Mesothelial cell of epicardium (in vitro differentiated cells): Measurements from ENCODE around the gene NFKBIA. TPM values are rescaled to one million over a fixed set of nuclear protein-coding genes. Genes with fewer than 3 reads are reported as not detected.

ENCODE experiments used
- DNase-seq, 2 experiments: peaks; one replicate each; pipeline ENCODE4 v3.0.0; 2021; ENCODE audit warnings: low spot score in 2 of 2; ENCODE audit not compliant: unreplicated experiment in 2 of 2
- H3K27ac Mint-ChIP-seq: 2 replicates; pipeline ENCODE4 v1.8.0; 2021; ENCODE audit warnings: mixed read lengths
- H3K27me3 Mint-ChIP-seq: 2 replicates; pipeline ENCODE4 v1.8.0; 2021; ENCODE audit warnings: low read depth, mixed read lengths
- H3K36me3 Mint-ChIP-seq: 2 replicates; pipeline ENCODE4 v1.8.0; 2021; ENCODE audit warnings: mixed read lengths
- H3K4me1 Mint-ChIP-seq: 2 replicates; pipeline ENCODE4 v1.8.0; 2021; ENCODE audit warnings: mixed read lengths
- H3K4me3 Mint-ChIP-seq: 2 replicates; pipeline ENCODE4 v1.8.0; 2021; ENCODE audit warnings: mild to moderate bottlenecking, moderate library complexity, mixed read lengths
- H3K9me3 Mint-ChIP-seq: 2 replicates; pipeline ENCODE4 v1.8.0; 2021; ENCODE audit warnings: mixed read lengths
- total RNA-seq: library from RNA; stranded (reverse); gene quantifications from 3 replicates; pipeline ENCODE4 v1.2.1, GENCODE V29; 2021
- TF ChIP-seq, protein P1 (sequence below): fragments of 200-600 bp; sonication (generic); IDR thresholded peaks from one replicate; pipeline ENCODE4 v1.5.0; 2021; ENCODE audit warnings: antibody characterized with exemption; ENCODE audit not compliant: unreplicated experiment

NFKBIA gene
- total RNA-seq, 1 donor from 2014 or later, result 196 TPM

DNA sequence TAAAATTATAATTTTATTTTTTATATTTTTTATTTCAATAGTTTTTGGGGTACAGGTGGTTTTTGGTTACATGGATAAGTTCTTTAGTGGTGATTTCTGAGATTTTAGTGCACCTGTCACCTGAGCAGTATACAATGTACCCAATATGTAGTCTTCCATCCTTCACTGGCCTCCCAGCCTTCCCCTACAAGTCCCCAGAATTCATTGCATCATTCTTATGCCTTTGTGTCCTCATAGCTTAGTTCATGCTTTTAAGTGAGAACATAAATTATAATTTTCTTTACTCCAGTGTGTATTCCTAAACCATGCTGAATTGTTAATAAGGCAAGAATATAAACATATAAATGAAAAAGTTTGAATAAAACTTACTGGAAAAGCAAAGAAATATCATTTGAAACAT is 19.1 kb upstream of the NFKBIA start:
- no peak overlapping the region for H3K27ac Mint-ChIP-seq
- no peaks in the 10 kb centered on the region for H3K36me3 Mint-ChIP-seq
- no peak overlapping the region for H3K4me3 Mint-ChIP-seq
- H3K4me1 Mint-ChIP-seq, result peaks cover 2% of the 10 kb centered on the region
- H3K27me3 Mint-ChIP-seq, result peaks cover 3% of the 10 kb centered on the region
- TF ChIP-seq, protein P1, sequence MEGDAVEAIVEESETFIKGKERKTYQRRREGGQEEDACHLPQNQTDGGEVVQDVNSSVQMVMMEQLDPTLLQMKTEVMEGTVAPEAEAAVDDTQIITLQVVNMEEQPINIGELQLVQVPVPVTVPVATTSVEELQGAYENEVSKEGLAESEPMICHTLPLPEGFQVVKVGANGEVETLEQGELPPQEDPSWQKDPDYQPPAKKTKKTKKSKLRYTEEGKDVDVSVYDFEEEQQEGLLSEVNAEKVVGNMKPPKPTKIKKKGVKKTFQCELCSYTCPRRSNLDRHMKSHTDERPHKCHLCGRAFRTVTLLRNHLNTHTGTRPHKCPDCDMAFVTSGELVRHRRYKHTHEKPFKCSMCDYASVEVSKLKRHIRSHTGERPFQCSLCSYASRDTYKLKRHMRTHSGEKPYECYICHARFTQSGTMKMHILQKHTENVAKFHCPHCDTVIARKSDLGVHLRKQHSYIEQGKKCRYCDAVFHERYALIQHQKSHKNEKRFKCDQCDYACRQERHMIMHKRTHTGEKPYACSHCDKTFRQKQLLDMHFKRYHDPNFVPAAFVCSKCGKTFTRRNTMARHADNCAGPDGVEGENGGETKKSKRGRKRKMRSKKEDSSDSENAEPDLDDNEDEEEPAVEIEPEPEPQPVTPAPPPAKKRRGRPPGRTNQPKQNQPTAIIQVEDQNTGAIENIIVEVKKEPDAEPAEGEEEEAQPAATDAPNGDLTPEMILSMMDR, result no peak
- DNase-seq, result no peak
- peaks cover 9% of the 10 kb centered on the region for H3K9me3 Mint-ChIP-seq

GRCh38 chr14:35420036-35420811 is 15.7 kb upstream of the NFKBIA start:
- Mint-ChIP-seq H3K27me3 (no peaks in the 10 kb centered on the region), H3K27ac (no peak overlapping the region), H3K4me1 (peaks cover 14% of the 10 kb centered on the region), H3K4me3 (no peak overlapping the region), H3K36me3 (no peaks in the 10 kb centered on the region), H3K9me3 (peaks cover 9% of the 10 kb centered on the region)
- no peak for DNase-seq
- TF ChIP-seq, protein P1, result no peak

DNA sequence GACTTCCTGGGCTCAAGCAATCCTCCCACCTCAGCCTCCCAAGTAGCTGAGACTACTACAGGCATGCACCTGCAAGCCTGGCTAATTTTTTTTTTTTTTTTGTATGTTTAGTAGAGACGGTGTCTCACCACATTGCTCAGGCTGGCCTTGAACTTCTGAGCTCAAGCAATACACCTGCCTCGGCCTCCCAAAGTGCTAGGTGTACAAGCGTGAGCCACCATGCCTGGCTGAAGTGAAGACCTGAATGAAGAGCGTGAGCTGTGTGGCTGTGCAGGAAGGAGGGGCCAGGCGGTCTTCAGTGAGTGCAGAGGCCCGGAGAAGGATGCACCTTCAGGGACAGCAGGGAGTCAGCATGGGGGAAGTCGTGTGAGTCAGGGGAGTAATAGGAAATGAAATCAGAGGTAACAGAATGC is 14.9 kb upstream of the NFKBIA start:
- DNase-seq, result no peak
- H3K9me3 Mint-ChIP-seq, result peaks cover 8% of the 10 kb centered on the region

DNA sequence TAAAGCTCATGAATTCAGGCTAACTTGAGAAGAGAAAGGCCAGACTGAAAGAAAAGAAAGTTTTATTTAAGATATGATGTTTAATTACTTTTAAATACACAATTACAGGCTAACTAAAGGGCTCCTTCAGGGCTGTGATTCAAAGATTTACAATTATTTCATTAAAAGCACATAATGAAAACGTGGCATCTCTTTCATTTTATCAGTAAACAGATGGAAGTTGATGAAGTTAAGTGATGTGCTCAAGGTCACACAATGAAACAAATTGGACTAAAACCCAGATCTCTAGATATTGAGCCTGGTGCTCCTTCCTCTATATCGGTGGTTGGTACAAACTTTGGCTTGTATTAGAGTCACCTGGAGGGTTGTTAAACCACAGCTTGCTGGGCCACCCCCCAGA is 13.5 kb upstream of the NFKBIA start:
- no peak for DNase-seq
- no peak overlapping the region for H3K27ac Mint-ChIP-seq
- H3K9me3 Mint-ChIP-seq, result no peaks in the 10 kb centered on the region
- TF ChIP-seq, protein P1, result no peak
- no peaks in the 10 kb centered on the region for H3K27me3 Mint-ChIP-seq
- no peaks in the 10 kb centered on the region for H3K36me3 Mint-ChIP-seq
- peaks cover 21% of the 10 kb centered on the region for H3K4me1 Mint-ChIP-seq
- no peak overlapping the region for H3K4me3 Mint-ChIP-seq

More for the DNA sequence above, 14.9 kb upstream of the NFKBIA start:
- Mint-ChIP-seq H3K27me3 (no peaks in the 10 kb centered on the region), H3K36me3 (no peaks in the 10 kb centered on the region), H3K27ac (no peak overlapping the region), H3K4me1 (peaks cover 16% of the 10 kb centered on the region), H3K4me3 (no peak overlapping the region)
- TF ChIP-seq, protein P1, result no peak

- Mint-ChIP-seq H3K27ac (peak overlapping the region; percentile 59), H3K9me3 (no peaks in the 10 kb centered on the region)
These were observed 11.7 kb upstream of the NFKBIA start for GRCh38 chr14:35416108-35416750.

More at GRCh38 chr14:35416108-35416750, 11.7 kb upstream of the NFKBIA start:
- H3K4me1 Mint-ChIP-seq, result peaks cover 24% of the 10 kb centered on the region
- TF ChIP-seq, protein P1, result no peak
- DNase-seq, result no peak
- no peak overlapping the region for H3K4me3 Mint-ChIP-seq
- no peaks in the 10 kb centered on the region for H3K27me3 Mint-ChIP-seq
- H3K36me3 Mint-ChIP-seq, result no peaks in the 10 kb centered on the region
